ENCODE data around the gene SIK2.

DNA sequence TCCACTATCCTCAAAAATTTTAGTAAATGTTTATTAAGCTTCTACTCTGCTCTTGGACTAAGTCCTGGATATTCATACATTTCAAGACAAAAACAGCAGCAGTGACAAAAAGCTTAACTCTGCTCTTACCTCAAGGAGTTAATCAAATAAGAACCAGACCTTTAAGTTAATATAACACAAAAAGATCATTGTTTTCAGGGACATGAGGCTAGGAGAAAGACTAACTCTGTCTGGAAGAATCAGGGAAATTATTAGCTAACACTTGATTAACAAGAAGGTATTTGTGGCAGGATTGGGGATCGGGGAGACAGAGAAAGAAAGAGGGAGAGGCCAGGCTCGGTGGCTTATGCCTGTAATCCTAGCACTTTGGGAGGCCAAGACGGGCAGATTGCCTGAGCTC lies 89.5 kb downstream of the SIK2 start:
- TF ChIP-seq, protein P1, sequence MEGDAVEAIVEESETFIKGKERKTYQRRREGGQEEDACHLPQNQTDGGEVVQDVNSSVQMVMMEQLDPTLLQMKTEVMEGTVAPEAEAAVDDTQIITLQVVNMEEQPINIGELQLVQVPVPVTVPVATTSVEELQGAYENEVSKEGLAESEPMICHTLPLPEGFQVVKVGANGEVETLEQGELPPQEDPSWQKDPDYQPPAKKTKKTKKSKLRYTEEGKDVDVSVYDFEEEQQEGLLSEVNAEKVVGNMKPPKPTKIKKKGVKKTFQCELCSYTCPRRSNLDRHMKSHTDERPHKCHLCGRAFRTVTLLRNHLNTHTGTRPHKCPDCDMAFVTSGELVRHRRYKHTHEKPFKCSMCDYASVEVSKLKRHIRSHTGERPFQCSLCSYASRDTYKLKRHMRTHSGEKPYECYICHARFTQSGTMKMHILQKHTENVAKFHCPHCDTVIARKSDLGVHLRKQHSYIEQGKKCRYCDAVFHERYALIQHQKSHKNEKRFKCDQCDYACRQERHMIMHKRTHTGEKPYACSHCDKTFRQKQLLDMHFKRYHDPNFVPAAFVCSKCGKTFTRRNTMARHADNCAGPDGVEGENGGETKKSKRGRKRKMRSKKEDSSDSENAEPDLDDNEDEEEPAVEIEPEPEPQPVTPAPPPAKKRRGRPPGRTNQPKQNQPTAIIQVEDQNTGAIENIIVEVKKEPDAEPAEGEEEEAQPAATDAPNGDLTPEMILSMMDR (IDR thresholded peaks at IDR 0.05), result no peak
- TF ChIP-seq POLR2AphosphoS5 (IDR thresholded peaks at IDR 0.05), result no peak
